Activated CD4-positive, alpha-beta T cell treated with anti-CD3 and anti-CD28 coated beads, Interleukin-2, amount 50 U/mL, for 1 hour (primary cell): ENCODE results near the gene VWA1.
"Not testable (repeated sequence)": the region's sequence is repeated elsewhere in the genome, so short reads cannot be mapped to it uniquely, and the experiment has no call there.

ENCODE experiments used
- DNase-seq: peaks from one replicate; pipeline ENCODE4 v3.0.0-alpha.2; 2020

Gene VWA1

DNA sequence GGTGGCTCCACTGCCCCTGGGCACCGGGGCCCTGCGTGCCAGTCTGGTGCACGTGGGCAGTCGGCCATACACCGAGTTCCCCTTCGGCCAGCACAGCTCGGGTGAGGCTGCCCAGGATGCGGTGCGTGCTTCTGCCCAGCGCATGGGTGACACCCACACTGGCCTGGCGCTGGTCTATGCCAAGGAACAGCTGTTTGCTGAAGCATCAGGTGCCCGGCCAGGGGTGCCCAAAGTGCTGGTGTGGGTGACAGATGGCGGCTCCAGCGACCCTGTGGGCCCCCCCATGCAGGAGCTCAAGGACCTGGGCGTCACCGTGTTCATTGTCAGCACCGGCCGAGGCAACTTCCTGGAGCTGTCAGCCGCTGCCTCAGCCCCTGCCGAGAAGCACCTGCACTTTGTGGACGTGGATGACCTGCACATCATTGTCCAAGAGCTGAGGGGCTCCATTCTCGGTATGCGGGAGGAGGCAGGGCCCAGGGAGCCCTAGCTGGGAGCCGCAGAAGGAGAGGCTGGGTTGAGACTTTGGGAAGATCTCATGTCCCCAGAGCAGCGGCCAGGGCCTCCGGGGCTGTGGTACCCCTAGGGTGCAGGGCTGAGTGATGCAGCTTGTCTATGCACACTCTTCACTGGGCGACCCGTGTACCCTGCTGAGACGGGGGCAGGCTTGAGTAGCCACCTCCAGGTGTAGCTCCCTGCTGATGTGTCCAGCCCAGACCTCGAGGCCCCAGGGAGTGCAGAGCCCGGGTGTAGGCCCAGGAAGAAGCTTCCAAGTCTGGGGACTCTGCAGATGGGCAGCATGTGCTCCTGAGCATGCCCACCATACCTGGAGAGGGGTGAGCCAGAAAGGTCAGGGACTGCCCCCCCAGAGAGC is 1.8 kb downstream of the VWA1 start:
- no peak for DNase-seq

GRCh38 chr1:1437904-1438376 is 2.5 kb downstream of the VWA1 start:
- no peak for DNase-seq

GRCh38 chr1:1438531-1439381 is 3.3 kb downstream of the VWA1 start:
- no peak for DNase-seq

DNA sequence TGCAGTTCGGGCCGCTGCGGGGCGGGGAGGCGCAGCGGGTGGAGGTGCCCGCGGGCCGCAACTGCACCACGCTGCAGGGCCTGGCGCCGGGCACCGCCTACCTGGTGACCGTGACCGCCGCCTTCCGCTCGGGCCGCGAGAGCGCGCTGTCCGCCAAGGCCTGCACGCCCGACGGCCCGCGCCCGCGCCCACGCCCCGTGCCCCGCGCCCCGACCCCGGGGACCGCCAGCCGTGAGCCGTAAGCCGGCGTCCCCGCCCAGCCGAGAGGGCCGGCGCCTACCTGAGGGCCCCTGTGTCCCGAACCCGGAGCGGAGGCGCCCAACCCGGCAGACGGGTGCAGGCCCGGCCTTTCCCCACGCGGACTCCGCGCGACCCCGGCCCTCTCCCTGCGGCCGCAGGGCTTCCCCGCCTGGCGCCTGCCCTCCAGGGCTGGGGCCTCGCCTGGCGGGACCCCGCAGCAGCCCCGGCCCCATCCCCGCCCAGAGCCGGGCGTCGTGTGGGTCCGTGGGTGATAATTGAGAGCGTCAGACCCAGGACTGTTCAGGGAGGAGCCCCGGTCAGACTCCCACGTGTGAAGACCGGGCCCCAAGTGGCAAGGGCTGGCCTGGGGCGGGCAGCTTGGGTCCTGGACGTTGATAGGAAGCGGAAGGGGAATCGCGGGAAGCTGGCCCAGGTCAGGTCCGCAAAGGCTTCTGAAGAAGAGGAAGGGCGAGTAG is 4.2 kb downstream of the VWA1 start:
- no peak for DNase-seq

DNA sequence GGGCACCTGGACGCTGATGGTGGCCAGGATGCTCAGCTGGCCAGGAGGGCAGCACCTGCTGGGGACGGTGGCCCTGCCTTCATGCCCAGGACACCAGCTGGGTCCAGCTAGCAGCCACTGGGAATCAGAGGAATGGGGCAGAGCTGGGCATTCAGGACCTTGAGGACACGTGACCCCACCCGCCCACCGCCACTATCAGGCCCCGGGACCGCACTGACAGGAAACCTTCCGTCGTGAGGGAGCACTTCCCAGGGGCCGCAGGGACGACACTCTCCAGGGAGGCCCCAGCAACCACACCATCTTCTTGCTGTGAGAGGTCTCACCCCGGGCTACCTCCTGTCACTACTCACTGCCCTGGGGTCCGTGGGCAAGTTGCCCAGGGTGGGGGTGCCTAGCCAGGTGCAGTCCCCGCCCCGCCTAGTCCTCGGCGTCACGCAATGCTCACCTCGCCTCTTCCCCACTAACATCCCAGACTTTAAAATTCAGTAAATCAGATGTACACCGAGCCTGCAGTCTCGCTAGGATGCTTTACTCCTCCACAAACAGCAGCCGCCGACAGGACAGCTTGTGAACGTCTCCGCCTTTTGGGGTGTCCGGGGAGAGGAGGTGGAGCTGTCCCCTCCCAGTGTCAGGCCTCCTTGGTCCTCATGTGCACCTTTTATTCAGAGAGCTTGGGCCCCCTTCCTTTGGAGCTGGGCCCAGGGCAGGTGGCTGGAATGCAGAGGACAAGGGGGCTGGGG is 4.9 kb downstream of the VWA1 start:
- no peak for DNase-seq

DNA sequence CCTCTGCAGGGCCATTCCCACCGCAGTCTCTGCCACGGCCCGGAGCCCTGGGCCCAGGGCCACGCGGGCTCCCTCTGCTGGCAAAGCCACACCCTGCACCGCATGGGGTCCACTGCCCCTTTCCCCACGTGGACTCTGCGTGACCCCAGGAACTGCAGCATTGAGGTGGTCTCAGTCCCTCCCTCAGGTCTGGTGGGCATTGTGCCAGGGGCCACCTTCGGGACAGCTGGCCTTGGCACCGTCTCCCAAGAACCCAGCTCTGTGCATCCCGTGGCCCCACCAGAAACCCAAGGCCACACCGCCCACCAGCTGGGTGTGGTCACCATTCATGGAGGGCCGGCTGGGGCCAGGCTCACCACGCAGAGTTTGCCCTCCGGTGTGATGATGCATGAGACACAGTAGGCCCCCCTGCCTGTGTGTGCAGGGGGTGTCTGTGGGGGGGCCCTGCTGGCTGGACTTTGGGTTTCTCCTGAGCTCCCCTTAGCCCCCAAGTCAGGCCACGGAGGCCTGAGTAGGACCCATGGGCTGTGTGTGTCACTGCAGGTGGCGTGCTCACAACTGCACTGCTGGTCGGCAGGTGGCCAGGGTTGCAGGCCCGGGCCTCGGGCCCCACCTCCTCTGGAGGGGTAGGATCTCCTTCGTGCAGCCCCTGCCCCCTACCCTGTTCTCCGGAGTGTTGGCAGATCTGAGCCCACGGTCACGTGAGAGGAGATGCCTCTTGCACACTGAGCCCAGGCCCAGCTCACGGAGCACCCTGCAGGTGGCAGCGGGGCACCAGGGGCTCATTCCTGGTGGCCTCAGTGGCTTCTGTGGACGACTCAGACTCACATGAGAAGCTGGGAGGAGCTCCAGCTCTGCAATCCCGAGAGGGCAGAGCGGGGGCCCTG is 5.8 kb downstream of the VWA1 start:
- DNase-seq: peak; percentile 55

- DNase-seq: no peak
Observed at GRCh38 chr1:1442069-1442770, 6.7 kb downstream of the VWA1 start.

- DNase-seq: not testable (repeated sequence)
Observed at GRCh38 chr1:1446631-1447030, 11.1 kb downstream of the VWA1 start.

- no peak for DNase-seq
Observed at GRCh38 chr1:1449099-1449739, 13.7 kb downstream of the VWA1 start, which contains the start of gene ATAD3C. ATAD3C (plus strand) TSS chr1:1449689; CDS start chr1:1450684, 995 bp downstream.

DNA sequence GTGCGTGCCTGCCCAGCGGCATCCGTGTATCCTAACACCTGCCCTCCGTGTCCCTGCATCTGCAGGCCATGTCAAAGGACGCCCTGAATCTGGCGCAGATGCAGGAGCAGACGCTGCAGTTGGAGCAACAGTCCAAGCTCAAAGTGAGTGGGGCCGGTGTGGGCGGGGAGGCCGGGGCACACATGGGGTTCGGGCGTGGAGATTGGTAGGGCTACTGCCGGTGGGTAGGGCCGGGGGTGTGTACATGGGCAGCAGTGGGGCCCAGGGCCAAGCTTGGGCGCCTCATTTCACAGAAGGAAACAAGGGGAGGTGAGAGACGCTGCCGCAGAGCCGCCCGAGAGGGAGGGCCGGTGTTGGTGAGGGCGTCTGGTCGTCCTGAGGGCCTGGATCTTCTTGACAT is 15.1 kb downstream of the VWA1 start:
- DNase-seq: not testable (repeated sequence)

DNA sequence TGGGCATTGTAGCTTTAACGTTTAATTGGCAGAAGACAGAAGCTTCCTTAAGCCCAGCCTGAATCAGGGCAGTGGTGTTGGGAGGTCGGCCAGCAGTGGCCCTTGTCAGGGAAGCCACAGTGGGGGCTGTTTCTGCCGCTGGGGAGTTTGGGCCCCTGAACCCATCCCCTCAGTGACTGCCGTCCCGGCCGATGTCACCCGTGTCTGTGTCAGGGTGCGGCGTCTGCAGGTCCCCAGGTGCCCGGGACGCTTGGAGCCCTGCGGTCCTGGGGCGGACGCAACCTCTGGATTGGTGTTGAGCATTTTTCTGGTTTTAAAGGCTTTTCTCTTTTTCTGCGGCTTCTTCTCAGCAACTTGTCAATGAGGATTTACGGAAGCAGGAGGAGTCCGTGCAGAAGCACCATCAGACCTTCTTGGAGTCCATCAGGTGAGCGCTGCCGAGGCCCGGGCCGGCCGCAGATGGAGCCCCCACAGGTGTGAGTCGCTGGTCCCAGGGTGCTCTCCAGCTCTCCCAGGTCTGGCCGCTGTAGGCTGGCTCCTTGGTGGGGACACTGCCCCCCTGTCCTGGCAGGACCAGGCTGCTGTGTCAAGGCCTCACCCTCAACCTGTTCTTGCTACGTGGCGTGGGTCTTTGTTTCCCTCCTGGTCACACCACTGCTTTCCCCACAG is 16.3 kb downstream of the VWA1 start:
- DNase-seq: no peak

DNA sequence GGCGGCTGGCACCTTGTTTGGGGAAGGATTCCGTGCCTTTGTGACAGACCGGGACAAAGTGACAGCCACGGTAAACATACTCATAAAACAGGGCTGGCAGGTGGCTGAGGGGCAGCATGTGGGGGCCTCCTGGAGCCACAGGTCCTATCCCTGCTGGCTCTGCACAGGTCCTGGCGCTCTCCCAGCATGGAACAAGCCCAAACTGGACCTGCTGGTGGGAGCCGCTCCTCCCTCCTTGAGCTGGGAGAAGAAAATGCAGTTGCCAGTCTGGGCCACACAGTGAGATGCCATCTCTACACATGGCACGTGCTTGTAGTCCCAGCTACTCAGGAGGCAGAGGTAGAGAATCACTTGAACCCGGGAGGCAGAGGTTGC is 16.9 kb downstream of the VWA1 start:
- DNase-seq: not testable (repeated sequence)

- DNase-seq: no peak
Observed at GRCh38 chr1:1452882-1453281, 17.4 kb downstream of the VWA1 start.

DNA sequence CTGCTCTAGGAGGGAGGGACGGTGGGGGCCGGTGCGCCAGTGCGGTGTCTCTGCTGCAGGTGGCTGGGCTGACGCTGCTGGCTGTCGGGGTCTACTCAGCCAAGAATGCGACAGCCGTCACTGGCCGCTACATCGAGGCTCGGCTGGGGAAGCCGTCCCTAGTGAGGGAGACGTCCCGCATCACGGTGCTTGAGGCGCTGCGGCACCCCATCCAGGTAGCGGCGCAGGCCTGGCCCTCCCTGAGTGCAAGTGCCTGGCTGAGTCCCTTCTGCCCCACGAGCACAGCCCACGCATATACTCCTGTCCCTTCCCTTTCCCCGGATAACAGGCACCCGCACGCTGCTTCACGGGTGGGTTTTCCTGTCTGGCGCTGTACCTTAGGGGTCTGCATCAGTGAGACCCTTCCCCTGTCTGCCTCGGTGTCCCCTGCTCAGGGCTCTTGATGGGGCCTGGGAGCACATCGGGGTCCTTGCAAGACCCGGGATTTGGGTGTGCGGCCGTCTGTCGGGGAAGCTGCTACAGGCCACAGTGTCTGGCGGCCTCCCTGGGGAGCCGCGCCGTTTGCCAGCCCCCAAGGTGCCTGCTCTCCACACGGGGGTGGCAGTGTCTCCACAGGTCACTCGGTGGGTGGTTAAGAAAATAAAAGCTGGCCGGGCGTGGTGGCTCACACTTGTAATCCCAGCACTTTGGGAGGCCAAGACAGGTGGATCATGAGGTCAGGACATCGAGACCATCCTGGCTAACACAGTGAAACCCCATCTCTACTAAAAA is 19.0 kb downstream of the VWA1 start:
- DNase-seq: not testable (repeated sequence)

DNA sequence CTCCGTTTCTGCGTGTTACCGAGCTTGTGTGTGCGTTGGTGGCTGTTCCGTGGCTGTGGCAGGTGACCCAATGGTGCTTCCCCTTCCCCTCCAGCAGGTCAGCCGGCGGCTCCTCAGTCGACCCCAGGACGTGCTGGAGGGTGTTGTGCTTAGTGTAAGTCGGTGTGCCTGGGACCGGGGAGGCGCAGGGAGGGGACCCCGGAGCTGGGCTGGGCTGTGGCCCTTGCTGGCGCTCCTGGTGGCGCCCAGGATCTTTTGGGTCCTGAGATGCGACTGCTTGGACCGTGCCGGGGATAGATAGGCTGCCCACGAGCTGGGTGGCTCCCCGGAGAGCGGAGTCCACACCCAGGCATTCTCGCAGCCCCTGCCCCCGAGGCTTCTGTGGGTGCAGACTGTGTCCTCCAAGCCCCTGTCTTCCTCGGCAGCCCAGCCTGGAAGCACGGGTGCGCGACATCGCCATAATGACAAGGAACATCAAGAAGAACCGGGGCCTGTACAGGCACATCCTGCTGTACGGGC is 19.9 kb downstream of the VWA1 start:
- no peak for DNase-seq

DNA sequence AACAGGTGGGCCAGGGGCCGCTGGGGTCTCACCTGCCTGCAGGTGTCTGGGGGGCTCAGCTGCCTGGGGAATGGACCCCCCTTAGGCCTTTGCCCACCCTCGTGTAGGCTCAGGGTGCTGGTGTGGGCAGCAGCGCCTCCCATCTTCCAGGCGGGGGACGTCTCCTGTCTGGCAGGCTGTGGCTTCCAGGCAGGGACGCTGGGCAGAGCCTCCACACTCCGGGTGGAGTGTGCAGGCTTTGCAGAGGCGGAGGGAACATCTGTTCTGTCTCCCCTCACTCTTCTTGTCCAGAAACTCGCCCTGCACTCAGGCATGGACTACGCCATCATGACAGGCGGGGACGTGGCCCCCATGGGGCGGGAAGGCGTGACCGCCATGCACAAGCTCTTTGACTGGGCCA is 20.4 kb downstream of the VWA1 start:
- not testable (repeated sequence) for DNase-seq

DNA sequence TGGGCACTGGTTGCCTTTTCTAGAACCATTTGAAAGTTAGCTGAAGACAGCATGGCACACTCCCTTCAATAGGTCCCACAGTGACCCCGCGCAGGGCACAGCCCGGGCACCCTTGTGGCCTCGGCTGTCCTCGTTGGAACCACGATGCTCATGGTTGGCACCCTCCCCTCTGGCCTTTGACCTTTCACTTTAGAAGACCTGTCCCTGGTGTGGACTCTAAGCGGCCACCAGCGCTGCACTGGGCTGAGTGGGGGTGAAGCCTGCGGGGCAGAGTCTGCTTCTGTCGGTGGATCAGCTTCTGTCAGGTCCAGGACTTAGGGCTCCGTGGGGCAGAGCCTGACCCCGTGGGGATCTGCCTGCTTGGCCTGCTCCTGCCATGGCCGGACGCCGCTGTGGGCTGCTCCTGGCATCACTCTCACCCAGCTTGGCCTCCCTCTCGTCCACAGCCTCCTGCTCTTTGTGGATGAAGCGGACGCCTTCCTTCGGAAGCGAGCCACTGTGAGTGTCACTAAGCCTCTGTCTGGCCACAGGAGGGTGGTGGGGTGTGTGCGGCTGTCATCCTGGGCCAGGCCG is 21.3 kb downstream of the VWA1 start:
- DNase-seq: not testable (repeated sequence)

DNA sequence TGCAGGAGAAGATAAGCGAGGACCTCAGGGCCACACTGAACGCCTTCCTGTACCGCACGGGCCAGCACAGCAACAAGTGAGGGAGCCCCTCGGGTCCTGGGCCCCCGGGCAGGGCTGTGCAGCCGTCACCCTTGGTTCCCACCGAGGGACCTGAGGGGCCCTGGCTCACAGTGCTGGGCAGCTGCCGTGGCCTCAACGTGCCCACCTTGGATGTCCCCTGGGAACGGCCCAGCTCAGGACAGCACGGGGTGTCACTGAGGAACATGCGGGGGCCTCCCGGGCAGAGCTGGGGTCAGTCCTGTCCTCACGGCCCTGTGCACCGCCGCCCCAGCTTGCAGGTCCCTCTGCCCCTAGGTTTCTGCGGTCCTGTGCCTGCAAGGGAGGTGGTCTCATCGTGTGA is 23.7 kb downstream of the VWA1 start:
- not testable (repeated sequence) for DNase-seq
